NCI-H510A (cell line): Measurements from ENCODE around the gene WDR70.
A peak's percentile ranks its signal among the peaks of the same experiment; 100 is the strongest.
"Not testable (repeated sequence)": the region's sequence is repeated elsewhere in the genome, so short reads cannot be mapped to it uniquely, and the experiment has no call there.

Source experiments
- DNase-seq: peaks from one replicate; lab custom pipeline; 2025; lab: John Stamatoyannopoulos, UW

The WDR70 gene

DNA sequence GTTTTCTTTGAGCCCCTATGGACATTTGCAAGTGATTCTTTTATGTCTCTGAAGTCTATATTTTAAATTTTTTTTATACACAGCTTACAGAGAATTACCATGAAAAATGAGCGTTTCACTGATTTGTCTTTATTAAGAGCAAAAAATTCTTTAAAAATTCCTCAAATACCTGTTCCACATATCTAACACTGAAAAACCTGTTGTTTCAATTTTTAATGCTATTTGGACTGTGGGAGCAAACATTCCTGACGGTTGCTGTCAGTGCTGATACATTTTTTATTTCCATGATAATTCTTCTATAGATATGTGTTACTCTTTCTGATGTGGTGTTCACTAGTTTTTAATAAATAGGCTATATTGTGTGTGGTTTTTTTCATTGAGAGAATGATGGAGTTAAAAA is 261.0 kb downstream of the WDR70 start:
- DNase-seq: no peak

DNA sequence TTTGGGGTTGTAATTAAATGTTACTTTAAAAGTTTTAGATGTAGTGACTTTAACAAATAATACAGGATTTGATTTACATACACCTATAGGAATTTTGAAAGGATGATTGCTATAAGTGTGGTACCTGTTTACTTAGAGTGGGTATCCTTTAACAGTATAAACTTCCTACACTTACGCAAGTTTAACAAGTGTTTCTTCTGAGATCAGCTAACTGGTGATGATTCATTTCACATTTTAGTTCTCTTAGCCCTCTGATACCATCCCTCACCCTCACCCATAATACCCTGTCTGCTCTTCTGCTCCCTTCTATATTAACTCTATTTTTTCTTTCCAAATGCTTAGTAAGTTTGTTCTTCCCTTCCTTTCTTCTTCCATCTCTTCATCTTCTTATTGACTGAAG is 262.8 kb downstream of the WDR70 start:
- DNase-seq: no peak

DNA sequence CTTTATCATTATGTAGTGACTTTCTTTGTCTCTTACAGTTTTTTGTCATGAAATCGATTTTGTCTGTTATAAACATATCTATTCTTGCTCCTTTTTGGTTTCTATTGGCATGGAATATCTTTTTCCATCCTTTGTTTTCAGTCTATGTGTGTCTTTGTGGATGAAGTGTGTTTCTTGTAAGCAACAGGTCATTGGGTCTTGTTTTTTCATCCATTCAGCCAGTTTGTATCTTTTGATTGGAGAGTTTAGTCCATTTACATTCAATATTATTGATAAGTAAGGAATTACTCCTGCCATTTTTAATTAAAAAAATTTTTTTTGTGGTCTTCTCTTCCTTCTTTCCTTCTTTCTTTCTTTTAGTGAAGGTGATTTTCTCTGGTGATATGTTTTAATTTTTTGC is 266.6 kb downstream of the WDR70 start:
- no peak for DNase-seq

DNA sequence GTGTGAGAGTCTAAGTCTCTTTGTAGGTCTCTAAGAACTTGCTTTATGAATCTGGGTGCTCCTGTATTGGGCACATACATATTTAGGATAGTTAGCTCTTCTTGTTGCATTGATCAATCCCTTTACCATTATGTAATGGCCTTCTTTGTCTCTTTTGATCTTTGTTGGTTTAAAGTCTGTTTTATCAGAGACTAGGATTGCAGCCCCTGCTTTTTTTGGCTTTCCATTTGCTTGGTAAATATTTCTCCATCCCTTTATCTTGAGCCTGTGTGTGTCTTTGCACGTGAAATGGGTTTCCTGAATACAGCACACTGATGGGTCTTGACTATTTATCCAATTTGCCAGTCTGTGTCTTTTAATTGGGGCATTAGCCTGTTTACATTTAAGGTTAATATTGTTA is 275.4 kb downstream of the WDR70 start:
- not testable (repeated sequence) for DNase-seq

DNA sequence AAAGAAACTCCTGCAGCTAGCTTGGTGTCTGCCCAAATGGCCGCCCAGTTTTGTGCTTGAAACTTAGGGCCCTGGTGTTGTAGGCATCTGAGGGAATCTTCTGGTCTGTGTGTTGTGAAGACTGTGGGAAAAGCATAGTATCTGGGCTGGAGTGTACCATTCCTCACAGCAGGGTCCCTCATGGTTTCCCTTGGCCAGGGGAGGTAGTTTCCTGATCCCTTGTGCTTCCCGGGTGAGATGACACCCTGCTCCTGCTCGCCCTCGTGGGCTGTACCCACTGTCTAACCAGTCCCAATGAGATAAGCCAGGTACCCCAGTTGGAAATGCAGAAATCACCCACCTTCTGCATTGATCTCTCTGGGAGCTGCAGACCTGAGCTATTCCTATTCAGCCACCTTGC is 277.9 kb downstream of the WDR70 start:
- DNase-seq: no peak

DNA sequence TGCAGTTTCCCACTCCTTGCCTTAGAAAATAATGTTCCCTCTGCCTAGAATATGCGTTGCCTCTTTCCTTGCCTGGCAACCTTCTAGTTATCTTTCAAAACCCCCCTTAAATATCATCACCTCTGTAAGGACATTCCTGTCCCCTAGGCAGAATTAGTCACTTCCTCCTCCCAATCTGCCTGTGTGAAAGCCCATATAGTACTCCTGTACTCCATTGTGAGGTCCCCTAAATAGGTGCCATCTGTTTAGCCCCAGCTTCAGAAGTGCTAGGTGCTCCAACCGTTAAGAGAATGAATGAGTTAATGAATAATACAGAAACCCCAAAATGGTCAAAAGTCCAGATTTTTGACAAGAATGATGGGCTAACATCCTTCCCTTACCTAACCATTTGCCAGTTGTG is 279.3 kb downstream of the WDR70 start:
- no peak for DNase-seq

DNA sequence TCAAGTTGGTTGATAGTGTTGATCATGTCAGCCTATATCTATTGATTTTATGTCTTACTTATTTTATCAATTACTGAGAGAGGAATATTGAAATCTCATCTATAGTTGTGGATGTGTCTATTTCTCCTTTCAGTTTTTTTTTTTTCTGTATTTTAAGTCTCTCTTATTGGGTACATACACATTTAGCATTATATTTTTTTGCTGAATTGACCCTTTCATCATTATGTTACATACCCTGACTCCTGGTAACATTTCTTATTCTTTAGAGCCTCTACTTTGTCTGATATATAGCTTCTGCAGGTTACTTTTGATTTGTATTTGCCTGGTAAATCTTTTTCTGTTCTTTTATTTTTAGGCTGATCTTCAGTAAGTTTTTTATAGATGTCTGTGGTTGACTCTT is 281.2 kb downstream of the WDR70 start:
- no peak for DNase-seq

DNA sequence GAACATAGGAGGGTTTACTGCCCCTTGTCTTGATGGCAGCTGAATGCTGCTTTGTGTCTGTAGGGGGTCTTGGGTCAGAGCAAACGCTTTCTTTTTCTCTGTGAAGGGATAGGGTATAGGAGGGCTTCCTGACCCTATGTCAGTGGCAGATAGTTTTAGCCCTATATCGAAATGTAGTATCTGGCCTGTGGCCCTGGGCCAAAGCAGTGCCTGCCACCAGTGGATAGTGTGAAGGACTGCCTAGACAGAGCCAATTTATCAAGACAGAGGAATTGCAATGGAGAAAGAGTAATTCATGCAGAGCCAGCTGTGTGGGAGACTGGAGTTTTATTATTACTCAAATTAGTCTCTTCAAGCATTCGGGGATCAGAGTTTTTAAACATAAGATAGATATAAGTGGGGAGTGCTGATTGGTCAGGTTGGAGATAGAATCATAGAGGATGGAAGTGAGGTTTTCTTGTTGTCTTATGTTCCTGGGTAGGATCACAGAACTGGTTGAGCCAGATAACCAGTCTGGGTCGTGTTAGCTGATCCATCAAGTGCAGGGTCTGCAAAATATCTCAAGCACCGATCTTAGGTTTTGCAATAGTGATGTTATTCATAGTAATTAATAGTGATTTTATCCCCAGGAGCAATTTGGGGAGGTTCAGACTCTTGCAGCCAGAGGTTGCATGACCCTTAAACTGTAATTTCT is 282.3 kb downstream of the WDR70 start:
- no peak for DNase-seq

DNA sequence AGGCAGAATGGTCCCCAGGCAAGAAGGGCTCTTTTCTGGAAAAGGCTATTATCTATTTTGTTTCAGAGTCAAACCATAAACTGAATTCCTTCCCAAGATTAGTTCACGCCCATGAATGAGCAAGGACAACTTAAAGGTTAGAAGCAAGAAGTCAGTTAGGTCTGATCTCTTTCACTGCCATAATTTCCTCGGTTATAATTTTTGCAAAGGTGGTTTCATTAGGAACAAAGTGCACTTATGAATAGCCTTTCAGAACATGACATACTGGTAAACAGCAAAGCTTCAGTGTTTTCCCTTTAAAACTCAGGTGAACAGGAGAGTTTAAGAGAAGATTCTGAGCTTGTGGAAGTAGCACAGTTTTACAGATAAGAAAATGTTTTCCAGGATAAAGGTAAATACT is 282.8 kb downstream of the WDR70 start:
- DNase-seq: no peak

DNA sequence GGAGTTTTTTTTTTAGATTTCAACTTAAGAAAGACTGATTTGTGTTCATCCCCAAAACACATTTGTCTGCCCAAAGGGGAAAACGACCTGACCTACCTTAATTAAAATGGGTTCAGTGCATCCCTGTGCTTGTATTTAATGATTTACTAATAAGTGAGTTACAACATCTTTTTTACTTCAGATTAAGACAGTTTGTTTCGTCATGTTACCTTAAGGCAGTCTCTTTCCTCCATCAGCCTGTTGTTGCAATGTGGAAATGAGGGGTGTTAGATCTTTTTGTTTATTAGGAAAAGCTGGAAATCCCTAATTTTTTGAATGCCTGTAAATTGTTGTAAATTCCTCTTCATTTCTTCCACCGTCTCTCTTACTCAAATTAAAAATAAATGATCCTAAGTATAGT is 283.2 kb downstream of the WDR70 start:
- DNase-seq: no peak

DNA sequence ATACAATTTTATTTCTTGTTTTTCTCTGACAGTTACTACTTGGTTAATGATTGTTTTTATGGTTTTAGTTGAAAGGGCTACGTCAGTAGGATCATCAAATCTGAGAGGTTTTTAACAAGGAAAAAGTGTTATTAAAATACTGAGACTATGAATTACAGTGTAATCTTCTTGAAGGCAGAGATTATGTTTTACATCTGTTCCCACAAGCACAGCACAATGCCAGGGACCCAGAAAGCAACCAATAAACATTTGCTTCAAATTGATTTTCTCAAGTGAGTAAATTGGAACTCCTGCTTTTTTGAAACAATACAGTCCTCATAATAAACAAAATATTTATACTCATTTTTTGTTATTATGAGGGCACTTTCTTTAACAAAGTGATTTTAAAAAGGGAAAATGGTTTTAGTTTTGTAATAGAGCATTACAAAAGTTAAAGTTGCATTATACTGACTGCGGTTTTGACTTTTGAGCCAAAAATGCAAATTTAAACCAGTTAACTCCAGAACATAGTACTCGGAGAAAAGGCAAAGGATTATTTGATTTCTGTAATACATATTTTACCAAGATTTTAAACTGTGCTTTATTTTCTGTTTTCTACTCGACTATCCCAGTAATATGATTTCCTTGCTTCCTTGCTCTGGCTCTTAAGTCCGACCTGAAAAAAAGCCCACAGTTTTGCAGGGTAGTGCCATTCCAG is 283.8 kb downstream of the WDR70 start:
- DNase-seq: no peak

DNA sequence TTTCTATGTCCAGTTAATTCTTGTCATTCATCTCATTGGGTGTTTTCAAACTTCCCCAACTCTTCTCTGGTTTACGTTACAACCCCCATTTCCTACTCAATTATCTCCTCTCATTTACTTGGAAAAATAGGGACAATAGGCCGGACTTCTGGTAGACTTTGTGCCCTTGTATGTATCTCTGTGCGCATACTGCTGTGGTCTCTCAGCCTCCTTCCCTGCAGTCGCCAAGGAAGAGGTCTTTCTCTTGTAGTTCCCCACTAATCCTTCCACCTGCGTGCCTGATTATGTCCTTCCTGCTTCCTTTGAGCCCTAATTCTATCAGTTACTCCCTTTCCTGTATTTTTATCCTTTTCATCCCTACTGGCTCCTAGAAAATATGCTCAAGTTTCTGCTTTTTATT is 284.4 kb downstream of the WDR70 start:
- no peak for DNase-seq

DNA sequence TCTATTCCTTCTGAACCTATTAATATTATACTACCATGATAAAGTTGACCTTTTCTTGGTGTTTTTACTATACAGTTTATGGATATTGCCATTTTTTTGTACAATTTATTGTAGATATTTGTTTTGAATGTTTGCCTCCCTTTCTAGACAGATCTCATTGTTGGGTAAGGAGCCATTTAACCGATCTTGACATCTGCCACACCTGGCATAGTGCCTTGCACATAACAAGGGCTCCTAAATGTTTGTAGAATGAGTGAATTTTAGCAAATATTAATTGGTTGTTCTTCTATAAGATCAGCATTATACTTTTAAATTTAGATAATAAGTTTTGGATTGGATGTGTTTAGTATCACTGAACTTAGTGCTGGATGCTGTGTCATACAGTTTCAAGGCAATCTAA is 285.4 kb downstream of the WDR70 start:
- no peak for DNase-seq

DNA sequence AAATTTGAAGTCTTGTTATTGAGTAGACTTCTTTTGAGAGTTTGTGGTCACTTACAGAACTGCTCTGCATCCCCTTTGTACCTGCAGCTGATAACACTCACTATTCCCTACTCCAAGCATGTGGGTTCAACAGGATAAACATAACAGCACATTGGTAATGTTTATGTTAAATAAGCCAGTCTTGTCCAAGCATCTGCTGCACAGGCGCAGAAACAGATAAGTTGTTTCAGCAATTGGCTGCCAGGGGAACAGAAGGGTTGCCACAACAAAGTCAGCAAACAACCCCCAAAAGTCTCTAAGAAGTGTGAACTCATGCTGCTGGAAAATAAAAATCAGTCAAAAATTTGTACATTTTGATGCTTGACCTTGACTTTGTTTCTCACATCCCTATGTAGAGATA is 286.2 kb downstream of the WDR70 start:
- no peak for DNase-seq

DNA sequence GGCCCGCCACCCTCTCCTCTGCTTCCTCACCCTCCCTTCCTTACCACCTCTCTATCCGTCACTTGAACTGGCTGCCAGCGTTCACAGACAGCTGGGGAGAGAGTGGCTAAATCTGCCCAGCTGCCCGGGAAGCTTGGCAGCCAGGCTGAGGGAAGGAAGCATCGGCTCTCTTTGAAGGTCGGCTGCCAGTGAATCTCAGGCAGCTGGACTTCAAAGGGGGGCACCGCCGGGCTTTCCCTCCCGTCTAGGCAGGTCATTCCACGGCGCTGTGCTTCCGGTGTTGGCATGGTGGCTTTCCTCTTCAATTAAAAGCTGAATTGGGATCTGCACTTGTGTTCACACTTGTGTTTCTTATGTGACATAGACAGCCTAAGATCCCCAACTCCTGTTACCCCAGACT is 286.8 kb downstream of the WDR70 start:
- peak; percentile 89 for DNase-seq

DNA sequence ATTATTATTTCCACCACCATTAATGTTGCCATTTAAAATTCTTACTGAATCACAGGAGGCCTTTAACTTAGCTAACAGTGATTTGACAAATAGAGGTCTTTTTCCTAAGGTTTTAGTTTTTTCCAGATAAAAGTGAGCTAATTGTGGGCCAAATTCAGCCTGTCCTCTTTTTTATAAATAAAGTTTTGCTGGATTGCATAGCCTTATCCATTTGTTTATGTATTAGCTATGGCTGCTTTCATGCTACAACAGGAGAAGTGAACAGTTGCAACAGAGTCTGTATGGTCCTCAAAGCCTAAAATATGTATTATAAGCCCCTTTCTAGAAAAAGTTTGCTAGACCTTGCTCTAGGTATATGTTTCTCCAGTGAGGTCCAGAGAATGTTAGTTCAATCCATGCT is 288.3 kb downstream of the WDR70 start:
- DNase-seq: no peak

DNA sequence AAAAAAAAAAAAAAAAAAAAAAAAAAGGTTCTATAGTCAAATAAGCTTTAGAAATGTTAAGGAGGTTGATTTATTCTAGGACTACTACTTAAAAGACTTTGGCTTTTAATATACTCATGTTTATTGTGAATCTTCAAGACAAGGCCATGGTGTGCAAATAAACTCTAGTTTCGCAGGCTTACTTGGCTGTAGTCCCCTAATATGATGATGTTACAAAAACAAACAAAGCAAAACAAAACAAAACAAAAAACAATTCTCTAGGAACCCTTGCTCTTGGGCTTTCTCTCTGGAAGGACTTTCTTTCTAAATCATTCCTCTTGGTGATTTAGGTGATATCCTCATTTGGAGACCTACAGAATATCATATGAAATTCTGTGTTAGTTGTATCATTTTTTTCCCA is 288.7 kb downstream of the WDR70 start:
- no peak for DNase-seq

DNA sequence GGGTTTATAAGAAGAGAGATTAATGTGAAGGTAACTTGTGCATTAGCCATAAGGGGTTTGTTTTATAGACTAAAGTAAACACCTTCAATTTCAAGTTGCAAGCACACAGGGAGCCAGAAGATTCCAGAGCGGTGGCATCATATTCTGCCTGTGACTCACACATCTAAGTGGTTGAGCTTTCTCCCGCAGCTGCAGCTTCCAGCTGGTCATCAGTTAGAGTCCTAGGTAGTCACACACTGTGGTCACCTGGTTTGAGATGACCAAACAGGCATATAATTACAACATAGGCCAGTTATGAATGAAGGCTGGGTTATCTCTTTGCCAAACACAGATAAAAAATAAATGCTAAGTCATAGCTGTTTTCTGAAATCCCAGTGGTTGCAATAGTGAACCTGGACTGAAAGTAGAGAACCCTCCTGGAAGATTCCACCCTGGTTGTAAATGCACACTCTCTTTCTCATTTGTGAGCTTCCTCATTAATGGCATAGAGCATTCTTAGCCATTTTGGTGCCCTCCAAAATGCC is 289.5 kb downstream of the WDR70 start:
- peak; percentile 86 for DNase-seq

DNA sequence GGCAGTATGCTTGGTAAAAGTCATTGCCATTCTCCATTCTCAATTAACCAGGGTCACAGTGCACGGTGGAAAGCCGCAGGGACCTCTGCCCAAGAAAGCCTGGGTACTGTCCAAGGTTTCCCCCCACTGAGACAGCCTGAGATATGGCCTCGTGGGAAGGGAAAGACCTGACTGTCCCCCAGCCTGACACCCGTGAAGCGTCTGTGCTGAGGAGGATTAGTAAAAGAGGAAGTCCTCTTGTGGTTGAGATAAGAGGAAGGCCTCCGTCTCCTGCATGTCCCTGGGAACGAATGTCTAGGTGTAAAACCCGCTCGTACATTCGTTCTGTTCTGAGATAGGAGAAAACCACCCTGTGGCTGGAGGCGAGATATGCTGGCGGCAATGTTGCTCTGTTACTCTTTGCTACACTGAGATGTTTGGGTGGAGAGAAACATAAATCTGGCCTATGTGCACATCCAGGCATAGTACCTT is 293.0 kb downstream of the WDR70 start:
- DNase-seq: not testable (repeated sequence)

DNA sequence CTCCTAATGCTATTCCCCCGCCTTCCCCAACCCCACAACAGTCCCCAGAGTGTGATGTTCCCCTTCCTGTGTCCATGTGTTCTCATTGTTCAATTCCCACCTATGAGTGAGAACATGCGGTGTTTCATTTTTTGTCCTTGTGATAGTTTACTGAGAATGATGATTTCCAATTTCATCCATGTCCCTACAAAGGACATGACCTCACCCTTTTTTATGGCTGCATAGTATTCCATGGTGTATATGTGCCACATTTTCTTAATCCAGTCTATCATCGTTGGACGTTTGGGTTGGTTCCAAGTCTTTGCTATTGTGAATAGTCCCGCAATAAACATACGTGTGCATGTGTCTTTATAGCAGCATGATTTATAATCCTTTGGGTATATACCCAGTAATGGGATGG is 295.2 kb downstream of the WDR70 start:
- not testable (repeated sequence) for DNase-seq

DNA sequence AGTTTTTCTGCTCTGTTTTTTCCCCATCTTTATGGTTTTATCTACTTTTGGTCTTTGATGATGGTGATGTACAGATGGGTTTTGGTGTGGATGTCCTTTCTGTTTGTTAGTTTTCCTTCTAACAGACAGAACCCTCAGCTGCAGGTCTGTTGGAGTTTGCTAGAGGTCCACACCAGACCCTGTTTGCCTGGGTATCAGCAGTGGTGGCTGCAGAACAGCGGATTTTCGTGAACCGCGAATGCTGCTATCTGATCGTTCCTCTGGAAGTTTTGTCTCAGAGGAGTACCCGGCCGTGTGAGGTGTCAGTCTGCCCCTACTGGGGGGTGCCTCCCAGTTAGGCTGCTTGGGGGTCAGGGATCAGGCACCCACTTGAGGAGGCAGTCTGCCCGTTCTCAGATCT is 300.2 kb downstream of the WDR70 start:
- not testable (repeated sequence) for DNase-seq

DNA sequence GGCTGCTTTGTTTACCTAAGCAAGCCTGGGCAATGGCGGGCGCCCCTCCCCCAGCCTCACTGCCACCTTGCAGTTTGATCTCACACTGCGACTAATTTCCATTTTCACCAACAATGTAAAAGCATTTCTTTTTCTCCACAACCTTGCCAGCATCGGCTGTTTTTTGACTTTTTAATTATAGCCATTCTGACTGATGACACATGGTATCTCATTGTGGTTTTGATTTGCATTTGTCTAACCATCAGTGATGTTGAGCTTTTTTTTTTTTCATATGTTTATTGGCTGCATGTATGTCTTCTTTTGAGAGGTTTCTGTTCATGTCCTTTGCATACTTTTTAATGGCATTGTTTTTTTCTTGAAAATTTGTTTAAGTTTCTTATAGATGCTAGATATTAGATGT is 300.8 kb downstream of the WDR70 start:
- not testable (repeated sequence) for DNase-seq

DNA sequence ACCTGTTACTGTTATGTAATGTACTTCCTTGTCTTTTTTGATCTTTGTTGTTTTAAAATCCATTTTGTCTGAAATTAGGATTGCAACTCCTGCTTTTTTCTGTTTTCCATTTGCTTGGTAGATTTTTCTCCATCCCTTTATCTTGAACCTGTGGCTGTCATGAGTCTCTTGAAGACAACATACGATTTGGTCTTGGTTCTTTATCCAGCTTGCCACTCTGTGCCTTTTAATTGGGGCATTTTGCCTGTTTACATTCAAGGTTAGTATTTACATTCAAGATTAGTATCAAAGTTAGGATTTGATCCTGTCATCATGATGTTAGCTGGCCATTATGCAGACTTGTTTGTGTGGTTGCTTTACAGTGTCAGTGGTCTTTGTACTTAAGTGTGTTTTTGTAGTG is 304.0 kb downstream of the WDR70 start:
- no peak for DNase-seq

DNA sequence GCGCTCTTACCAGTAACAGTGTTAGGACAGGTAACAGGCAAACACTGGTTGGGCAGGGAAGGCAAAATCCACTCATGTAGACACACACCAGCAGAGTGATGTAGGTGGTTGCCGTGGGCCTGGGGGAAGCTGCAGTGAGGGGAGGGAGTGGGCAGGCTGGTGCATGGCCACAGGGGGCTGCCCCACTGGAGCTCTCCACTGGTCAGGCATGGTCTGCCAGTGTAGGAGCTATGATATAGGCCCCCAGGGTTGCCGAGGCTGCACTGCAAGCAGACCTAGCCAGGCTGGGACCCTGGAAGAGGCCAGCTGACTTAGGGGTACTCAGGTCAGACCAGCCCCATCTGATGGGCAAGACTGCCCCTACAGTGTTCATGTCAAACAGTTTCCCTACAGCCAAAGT is 306.1 kb downstream of the WDR70 start:
- no peak for DNase-seq
